Measurements from ENCODE around the gene GALNT13.
"Not testable (repeated sequence)": the region's sequence is repeated elsewhere in the genome, so short reads cannot be mapped to it uniquely, and the experiment has no call there.

The GALNT13 gene

DNA sequence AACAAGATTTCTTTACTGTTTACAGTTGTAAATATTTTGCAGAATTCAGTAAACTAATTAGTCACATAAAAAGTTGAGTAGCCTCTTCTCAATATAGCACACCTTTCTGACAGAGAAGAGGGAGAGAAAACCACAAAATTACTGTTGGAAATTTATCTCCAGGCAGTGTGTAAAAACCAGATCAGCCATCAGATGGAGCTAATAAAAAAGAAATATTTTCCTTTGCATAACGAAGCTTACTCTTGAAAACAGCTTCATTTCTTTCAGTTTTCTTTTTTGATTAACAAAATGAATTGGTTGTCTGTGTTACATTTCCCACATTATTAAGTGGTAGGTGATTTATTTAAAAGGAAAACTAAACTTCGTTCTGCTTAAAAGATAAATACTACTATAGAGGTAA is 567.4 kb downstream of the GALNT13 start:
- no peak for DNase-seq

DNA sequence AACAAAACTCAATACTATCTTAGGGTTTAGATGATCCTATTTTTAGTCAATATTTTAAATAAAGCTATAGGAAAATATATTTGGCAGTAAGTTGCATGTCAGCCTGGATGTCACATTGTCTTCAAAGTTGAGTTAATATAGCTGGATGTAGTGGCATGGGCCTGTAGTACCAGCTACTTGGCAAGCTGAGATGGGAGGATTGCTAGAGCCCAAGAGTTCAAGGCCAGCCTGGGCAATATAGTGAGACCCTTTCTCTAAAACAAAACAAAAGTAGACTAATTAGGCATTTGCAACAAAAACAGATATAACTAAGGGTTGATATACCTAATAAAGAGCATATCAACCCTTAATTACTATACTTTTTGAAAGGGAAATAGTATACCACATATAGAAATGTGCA is 572.2 kb downstream of the GALNT13 start:
- no peak for DNase-seq

DNA sequence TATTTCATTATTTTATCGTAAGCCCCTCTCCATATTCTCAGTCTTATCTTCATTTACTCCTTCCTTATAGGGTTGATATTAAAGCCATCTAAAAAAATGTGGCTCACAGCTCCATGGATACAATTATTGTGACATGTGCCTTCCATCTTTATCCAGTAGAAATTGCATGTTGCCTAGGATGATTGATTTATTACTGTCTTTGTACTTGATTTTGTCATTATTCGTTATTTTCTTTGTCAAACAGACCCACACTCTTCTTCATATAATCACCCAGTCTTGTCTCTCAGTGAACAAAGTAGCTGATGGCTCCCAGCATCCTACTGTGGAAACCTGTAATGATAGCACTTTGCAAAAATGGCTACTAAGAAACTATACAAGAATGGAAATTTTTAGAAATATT is 574.6 kb downstream of the GALNT13 start:
- no peak for DNase-seq

DNA sequence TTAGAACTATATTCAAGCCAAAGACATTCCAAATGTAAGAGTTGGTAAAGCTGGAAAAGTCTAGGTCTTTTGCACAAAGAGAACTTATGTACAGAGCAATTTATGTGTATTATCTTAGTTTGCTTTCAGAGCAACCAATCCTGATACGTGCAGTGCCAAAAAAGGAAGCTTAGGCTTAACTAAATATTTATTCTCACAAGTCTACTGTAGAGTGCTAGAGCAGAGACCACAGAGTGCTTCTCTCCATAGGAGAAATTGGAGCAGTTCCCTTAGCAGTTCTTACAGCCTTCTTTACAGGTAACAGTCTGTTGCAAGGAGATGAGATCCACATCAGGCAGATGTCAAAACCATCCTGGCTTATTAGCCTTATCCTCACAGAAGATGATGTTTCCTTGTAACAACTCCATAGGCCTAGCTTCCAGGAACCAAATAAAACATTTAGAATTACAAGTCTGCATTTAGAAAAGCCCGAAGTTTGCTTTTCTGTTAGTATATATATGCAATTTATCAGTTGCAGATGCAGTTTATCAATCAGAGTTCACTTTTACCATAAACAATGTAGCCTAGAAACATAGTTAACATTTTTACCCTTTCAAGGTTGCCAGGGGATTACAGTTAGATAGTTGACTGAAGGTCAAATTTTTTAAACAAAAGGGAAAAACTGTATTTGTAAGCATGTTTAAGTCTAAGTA is 576.2 kb downstream of the GALNT13 start:
- no peak for DNase-seq

DNA sequence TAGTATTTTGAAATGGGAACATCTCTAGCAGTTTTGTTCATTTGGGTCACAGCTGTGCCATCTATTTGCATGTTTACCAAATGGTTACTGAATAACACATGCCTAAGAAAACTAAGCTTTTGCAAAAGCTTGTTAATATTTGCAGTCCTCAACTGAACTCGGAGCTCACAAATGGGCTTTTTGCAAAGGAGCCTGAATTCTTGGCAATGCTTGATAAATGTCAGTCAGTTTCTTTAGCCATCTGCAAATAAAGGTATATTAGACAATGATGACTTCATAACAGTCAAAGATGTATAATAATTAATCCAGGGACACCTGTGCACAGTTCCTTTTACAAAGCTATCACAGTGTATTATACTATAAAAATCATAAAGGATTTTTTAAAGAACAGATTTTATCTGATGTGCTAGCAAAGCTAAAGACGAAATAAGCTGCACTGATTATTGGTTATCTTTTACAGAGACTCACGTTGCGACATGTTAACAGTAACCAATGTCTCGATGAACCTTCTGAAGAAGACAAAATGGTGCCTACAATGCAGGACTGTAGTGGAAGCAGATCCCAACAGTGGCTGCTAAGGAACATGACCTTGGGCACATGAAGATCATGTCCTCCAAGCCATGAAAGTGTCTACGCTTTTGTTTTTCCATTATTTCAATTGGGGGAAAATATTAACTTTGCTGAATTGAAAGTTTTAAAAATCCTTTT is 578.4 kb downstream of the GALNT13 start:
- DNase-seq: no peak

DNA sequence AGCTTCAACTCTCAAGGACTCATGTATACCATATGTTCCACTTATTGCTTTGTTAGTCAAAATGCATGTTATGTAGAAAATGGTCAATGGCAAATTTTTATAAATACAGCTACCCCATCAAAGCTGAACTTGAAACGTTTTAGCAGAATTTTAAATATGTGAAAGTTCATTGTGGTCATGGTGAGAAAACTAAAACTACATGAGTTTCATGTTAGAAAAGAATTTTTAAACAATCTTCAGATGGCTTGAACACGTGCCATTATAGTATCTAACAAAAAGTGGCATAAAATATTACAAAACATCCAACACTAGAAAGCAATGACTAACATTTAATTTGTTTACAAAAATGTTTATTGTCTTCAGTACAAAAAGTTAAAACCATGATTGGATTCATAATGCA is 580.7 kb downstream of the GALNT13 start:
- DNase-seq: no peak

DNA sequence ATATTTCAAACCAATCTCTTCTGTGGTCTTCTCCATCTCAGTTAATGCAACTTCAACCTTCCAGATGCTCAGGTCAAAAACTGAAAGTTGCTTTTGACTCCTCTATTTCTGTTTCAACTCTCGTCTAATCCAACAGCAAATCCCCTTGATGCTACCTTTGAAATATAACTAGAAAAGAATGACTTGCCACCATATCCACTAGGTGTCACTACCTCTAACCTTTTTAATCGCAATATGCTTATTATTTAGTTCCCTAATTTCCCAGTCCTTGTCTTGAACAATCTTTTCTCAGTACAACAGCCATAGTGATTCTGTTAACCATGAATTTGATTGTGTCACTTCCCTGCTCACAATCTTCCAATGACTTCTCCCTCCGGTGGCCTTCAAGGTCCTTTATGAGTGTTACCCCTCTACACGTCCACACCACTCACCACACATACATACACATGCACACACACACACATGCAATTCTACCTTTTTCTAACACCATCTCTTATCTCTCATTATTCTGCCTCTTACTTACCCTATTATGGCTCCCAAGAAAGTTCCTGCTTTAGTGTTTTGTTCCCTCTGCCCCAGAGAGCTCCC is 581.3 kb downstream of the GALNT13 start:
- no peak for DNase-seq

DNA sequence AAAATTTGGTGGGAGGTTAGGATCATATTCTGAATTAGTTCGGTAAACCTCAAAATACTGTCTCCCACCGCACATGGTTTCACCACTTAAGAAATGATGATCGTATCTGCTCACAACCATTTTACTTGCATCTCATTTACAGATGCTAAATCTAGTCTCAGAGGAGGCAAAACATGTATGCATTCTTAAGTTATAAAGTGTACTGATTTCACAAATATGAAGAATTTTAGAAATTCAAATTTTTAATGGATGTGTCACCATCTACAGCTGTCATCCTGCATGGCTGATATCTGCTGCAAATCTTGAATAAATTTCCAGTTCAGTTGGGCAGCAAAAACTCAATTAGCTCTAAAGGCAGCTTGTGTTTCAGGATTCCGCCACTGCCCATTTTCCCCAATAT is 583.4 kb downstream of the GALNT13 start:
- no peak for DNase-seq

DNA sequence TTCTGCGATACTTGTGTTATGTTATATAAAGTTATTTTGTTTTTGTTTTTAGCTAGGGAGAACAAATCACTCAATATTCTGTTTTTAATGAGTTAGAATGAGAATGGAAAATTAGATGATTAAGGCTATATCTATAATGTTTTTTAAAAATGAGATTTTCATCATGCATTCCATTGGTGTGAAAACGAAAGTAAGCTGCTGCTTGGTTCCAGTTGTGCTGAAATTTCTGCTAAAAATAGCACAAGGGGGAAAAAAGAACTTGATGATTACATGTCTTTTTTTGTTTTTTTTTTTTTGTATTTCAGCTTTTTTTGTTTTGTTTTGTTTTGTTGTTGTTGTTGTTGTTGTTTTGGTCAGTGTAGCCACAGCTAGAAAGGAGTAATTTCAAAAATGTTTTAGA is 584.1 kb downstream of the GALNT13 start:
- no peak for DNase-seq

DNA sequence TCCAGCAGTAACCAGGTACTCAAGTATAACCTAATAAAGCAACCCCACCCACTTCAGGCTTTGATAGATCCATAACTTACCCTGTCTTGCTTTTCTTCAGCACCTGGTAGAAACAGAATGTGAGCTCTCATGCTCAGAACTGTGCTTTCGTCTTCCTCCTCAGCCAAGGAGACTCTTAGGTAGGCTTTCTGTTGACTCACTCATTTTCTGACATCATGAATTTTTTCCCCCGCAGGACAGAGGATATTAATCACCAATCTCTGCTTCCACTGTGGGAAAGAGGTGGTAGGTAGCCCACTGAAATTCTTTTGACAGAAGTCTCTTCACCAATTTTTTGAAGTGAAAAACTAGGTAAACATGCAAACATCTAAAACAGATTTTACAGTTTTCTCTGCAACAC is 585.6 kb downstream of the GALNT13 start:
- no peak for DNase-seq

DNA sequence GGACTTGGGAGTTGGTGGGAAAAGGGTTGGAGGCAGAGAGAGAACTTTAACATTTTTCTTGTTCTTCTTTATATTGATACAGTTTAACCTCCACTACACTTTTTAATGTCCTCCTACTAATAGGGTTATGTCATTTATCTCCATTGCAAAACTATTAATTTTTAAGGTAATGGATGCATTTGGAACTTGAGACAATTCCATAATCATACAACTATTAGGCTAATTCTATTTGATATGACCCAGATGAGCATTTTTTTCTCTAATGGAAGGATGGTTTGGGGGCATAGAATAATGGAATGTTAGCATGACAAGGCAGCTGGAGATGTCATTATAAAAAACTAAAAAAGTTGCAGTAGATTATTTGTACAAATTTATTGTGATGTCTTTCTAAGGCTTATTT is 587.6 kb downstream of the GALNT13 start:
- no peak for DNase-seq

DNA sequence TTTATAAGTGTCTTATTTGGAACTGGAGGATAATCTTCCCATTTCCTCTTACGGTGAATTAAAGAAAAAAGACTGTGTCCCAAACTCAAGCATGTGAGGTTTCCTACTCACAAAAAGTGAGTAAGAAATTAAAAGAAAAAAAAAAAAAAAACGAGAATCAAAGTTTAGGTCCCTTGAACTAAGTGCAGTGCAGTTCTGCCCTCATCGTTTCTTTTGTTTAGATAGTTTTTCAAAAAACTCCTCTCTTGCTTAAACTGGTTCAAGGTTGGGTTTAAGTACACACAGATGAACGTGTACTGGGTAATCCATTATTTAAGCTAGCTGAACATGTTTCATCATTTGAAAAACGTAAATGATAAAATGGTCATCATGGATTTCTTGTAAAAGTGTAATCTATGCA is 590.9 kb downstream of the GALNT13 start:
- no peak for DNase-seq

DNA sequence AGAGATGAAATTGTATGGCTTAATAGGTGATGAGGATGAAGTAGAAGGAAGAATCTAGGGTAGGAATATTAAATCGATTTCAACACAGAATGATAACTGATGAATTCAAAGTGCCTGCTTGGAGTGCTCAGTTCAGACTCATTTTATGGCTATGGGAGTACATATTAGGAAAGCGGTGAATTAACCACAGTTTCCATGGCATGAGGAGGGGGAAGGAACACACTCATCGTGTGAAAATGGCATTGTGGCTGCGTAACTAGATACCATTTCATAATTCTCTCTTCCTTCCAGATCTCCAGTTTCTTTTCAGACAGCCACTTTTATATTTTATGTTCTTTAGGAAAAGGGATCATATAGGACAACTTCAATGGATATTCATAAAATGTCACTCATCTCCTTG is 594.5 kb downstream of the GALNT13 start:
- DNase-seq: no peak

DNA sequence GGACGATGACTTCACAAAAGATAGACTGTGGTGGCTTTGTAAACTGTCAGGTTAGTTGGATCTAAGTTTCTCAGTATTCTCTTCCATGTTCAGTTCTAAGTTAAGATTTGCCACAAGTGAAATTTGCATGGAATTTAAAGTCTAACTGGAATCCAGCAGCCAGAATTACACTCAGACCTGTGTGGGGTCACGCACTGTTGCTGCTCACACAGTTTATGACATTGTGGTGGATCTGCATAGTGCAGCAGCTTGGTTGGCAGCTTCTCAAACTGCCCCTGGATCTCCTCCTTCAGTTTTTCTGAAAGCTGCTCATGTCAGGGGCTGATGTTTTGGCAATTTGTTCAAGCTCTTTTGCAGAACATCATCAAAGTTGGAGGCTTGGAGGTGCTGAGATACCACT is 598.7 kb downstream of the GALNT13 start:
- DNase-seq: no peak

DNA sequence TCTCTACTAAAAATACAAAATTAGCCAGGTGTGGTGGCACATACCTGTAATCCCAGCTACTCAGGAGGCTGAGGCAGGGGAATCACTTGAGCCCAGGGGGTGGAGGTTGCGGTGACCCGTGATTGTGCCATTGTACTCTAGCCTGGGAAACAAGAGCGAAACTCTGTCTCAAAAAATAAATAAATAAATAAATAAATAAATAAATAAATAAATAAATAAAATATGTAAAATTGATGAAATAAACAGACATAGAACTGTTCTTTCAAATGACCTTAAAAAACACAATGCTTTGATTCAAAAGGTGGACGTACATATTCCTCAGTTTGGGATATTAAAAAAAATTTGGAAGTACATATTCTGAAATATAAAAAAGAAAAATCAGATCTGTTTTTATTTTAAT is 599.8 kb downstream of the GALNT13 start:
- not testable (repeated sequence) for DNase-seq

DNA sequence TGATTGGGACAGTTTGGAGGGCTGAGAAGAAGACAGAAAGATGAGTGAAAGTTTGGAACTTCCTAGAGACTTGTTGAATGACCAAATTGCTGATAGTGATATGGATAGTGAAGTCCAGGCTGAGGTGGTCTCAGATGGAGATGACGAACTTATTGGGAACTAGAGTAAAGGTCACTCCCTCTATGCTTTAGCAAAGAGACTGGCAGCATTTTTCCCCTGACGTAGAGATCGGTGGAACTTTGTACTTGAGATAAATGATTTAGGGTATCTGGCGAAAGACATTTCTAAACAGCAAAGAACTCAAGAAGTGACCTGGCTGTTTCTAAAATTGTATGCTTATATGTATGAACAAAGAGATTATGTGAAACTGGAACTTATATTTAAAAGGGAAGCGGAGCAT is 605.6 kb downstream of the GALNT13 start:
- DNase-seq: no peak

DNA sequence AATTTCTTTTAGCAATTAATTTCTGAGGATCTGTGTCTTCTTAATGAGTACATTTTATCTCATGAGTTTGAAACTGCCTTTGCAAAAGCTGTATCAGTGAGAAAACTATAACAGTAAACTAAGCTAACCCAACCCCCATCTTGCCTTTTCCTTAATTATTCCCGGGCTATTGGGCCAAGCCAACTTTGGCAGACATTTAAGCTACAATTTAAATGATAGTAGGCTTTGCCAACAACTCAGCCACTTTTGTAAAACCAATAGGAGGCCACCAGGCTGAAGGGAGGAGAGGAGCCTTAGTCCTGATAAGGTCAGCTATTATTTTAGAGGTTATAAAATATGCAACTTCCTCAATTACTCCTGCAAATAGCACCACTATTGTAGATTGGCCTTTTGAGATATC is 608.8 kb downstream of the GALNT13 start:
- DNase-seq: no peak

DNA sequence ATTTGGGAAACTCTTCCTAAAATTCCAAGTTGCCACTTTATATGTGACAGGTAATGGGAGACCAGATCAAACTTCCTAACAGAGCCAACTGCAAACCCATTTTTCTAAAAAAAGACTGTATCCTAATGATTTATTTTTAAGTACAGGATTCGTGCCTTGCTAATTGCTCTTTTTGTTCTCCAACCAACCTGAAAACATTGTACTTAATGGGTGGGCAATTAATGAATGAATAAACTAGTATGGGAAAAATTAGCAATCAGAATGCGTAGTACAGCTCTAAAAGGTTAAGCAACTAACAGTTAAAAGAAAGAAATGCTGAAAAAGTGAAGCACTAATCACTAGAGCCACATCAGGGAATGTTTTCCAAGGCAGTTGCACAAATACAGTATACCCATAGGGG is 609.6 kb downstream of the GALNT13 start:
- DNase-seq: no peak

DNA sequence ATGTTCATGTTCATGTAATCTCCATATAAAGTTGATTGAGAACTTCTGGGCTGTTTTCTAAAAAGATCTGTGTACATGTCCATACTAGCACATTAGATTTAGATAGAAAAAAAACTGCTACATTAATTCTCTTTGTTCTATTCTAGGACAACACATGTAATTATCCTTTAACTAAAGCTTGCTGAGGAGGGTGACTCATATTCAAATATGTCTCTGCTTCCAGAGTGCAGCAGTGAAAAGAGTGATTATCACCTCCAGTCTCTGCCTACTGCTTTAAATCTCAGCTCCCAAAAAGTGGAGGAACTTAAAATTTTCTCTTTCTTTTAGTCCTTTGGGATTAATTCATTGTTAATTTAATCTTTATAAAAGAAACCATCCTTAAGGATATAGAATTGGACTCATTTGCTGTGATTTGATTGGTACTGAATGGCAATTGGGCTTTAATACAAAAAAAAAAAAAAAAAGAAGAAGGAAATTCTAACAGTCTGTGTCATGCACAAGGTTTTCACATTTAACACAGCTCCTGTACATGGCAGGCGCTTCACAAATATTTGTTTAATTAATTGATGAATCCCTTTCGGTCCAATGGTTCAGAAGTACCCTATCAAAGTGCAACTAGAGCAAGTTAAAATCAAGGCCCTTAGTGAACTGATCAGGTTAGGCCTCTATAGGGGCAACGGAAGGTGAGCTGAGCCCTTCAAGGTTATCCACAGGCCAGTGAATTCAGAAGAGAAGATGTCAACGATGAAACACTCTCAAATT is 612.8 kb downstream of the GALNT13 start:
- no peak for DNase-seq

DNA sequence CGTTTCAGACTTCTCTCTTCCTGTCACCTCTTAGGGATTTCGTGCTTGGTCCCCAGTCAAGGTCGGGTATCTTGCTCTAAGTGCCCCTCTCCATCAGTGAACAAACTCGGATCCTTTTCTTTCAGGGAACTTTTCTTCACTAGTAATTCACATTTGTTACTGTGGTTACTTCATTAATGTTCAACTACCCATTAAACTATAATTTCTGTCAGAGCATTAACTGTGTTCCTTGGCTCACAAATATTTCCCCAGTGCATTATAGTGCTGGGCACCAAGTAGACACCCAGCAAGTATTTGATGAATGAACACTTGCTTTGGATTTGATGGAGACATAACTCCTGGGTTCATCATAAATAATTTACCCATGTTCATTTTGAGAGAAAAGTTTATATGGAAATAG is 617.1 kb downstream of the GALNT13 start:
- DNase-seq: no peak

DNA sequence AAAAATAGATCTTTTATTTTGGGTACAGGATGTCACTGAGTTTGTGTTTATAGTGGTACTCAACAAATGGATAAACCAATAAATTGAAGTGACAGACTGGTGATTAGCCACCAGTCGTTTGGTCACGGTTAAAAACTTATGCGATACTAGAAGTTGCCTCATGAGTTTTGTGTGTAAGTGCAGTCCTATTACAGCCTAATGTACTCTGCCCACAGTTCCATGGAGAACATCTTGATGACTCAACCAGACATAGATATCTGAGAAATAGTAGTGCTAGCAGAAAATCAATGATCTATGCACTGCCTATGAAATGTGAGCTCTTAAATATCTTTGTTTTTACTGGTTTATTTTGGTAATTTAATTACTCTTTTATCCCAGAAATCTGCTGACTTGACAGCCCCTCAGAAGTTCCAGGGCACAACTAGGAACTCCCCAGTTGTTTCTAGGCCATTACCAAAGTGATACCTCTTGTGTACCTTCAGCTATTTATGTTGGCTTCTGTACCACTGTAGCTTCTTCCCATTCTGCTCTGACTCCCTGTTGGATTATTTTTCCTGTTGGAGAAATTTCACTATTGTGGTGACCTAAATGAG is 617.6 kb downstream of the GALNT13 start:
- no peak for DNase-seq

DNA sequence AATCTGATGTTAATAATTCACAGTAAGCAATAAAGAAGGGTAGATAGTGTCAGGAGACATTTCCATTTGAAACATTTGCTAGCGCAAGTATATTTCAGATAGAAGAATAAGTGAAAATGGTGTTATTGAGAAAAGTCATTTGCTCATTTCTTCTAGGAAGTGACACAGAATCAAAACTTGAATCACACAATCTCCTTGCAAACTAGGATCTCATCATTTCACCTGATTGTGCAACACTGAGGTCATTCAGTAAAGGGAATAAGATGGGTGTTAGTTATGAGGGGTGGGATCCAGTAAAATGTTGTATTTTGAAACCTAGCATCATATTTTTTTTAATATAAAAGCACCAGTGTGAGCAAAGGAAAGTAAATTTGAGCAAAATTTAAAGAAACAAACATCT is 618.8 kb downstream of the GALNT13 start:
- DNase-seq: no peak

DNA sequence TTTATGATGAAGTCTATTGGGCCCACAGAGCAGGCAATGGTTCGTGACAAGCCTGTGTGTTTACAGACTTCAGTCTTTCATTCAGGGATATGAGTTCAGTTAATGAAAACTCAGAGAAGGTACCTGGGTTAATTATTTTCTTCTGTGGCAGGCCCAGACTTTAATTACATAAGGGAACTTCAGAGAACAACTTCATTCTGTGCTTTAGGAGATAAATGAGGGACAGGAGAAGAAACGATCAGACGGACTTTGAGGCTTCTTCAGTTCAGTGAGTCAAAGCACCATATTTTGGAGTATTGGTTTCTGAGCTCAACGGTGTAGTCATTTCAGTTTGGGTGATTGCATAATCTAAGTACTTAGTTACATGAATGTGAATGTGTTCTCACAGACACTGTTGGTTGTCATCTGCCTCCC is 623.7 kb downstream of the GALNT13 start:
- no peak for DNase-seq
